Activated effector memory CD4-positive, alpha-beta T cell treated with anti-CD3 and anti-CD28 coated beads, Interleukin-2, amount 50 U/mL, for 16 hours (primary cell): ENCODE results near the gene UROC1.

Experiments
- DNase-seq: peaks from one replicate; pipeline ENCODE4 v3.0.0-alpha.2; 2020

UROC1 gene

GRCh38 chr3:126530171-126531050 is 12.8 kb upstream of the UROC1 start:
- no peak for DNase-seq

DNA sequence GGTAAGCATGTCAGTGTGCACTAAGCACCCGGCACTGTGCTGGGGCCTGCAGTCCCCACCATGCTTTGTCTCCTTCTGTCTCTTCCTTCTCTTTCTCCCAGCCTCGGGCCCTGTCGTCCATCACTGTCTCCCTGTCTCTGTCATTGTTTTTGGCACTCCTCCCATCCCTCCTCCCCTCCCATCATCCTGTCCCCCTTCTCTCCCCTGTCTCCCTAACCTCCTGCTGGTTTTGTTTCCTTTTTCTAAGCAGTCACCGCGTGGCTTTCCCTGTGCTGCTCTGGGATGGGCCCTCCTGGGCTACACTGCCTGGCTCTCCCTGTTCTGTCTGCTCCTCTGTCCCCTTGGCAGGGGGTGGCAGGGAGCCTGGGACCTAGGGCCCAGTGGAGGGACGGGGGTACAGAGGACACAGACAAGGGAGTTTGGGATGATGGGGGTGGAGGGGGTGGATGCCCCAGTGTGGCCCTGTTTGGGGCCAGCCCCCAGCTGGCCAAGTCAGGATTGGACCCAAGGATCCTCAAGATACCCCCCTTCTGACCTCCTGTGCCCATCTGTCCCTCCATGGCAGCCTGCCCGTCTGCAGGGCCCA is 12.1 kb upstream of the UROC1 start:
- DNase-seq, result no peak

GRCh38 chr3:126528800-126529541 is 11.4 kb upstream of the UROC1 start:
- DNase-seq, result no peak

GRCh38 chr3:126528419-126528799 is 10.8 kb upstream of the UROC1 start:
- DNase-seq, result no peak

GRCh38 chr3:126527455-126528211 is 10.1 kb upstream of the UROC1 start:
- DNase-seq, result no peak

- DNase-seq, result no peak
Measured at GRCh38 chr3:126527006-126527405, 9.4 kb upstream of the UROC1 start.

DNA sequence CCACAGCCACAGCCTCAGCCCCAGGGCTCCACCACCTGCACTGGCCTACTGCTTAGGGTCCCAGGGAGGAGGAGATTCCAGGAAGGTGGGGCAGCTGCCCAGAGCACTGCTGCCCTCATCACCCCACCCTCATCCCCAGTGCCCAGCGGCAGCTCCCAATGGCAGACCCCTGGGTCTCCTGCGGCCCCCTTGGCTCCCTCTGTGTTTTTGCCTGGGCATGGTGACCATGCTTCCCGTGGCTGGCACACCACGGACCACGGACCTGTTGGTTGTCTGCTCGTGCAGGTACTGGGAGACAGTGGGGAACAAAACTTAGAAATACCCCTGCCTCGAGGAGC is 9.1 kb upstream of the UROC1 start:
- DNase-seq, result no peak

DNA sequence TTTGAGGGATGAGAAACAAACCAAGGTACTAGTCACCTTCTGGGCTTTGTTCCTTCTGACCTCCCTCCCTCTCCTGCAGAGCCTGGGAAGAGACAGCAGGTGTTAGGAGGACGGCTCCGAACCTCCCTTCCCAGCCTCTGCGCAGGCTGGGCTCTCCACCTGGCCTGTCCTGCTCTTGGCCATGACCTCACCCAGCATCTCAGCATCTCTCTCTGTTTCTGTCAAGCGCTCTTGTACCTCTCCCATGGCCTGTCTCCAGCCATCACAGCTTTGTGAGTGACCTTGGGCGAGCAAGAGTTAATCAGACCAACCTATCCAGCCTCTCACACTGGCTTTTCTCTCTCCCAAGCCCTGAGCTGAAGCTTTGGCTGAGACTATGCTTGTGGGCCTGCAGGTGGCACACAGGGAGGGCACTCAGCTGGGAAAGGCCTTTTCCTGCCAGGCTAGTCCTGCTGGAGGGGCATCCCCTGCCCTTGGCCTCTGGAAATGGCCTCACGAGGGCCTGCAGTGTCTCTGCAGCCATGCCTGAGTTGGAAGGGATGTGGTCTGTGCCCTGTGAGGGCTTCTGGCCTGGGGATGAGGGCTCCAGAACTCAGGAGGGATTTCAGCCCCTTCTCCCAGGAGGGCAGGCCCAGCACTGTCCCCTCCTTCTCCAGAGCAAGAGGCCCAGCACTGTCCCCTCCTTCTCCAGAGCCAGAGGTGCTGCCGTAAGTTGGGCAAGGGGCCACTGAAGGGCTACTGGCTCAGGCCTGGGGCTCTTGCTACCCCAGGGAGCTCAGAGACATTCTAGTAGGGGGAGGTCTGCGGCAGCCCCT is 8.5 kb upstream of the UROC1 start:
- DNase-seq, result peak; percentile 60

DNA sequence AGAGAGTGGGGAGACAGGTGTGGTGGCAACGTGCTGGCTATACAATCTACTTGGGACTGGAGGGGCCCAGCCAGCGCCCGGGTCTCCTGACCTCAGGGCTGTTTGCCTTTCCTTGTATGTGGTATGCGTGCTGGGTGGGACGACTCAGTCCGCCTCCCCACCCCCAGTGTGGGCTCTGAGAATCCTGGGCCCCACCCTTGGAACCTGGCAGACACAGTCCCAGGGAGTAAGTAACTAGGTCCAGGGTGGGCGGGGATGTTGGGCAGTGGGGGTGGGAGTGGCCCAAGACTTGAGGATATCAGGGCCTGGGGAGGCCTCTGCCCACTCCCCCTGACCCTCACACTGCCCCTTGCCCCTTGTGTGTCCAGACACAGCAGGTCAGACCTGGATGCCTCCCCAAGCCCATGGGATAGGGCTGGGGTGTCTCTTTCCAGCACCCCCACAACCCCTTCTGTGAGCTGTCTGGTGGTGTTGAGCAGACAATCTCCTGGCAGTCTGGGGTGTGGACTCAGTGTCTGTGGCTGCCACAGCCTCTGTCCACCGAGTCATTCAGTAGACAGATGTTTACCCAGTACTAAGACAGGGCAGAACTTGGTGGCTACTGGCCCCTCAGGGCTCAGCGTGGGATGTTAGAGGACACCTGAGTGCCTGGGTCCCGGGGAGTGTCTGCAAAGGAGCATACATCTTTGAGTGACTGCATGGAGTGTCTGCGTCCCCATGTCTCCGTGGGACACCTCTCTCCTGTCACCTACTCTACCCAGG is 7.7 kb upstream of the UROC1 start:
- DNase-seq, result peak; percentile 27

GRCh38 chr3:126524429-126524988 is 6.9 kb upstream of the UROC1 start:
- peak; percentile 59 for DNase-seq

DNA sequence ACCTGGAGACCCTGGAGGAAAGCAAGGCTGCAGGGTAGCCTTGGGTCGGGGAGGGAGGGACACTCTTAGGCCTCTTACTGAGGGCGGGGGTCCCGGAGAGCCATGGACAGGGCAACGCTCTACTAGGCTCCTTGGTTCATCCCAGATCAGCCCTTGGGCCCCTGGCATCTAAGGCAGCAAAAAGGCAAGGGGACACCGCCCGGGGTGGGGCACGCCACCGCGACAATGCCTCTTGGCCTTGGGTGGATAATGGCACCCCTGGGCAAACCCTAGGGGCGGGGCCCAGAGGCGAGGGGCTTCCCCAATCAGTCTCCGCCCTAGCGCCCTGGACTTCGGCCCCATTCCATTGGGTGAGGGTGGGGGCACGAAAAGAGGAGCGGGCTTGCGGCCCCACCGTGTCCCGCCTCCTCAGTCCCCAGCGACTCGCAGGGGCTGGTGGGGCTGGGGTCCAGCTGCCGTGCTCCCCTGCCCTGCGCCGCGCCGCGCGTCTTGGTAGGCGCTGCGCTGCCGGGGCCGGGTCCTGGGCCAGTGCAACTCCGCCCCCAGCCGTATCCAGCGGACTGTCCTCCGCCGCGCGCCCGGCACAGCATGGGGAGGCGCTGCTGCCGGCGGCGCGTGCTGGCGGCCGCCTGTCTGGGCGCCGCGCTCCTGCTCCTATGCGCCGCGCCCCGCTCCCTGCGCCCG is 6.3 kb upstream of the UROC1 start, which contains the start of gene CHST13:
Gene CHST13 (plus strand): TSS at position 411 of the 684 bp plus-strand sequence. CDS start 178 bp downstream, at position 589.
- DNase-seq, result peak; percentile 54

- DNase-seq, result peak; percentile 81
Measured at GRCh38 chr3:126522363-126522788, 4.8 kb upstream of the UROC1 start.

DNA sequence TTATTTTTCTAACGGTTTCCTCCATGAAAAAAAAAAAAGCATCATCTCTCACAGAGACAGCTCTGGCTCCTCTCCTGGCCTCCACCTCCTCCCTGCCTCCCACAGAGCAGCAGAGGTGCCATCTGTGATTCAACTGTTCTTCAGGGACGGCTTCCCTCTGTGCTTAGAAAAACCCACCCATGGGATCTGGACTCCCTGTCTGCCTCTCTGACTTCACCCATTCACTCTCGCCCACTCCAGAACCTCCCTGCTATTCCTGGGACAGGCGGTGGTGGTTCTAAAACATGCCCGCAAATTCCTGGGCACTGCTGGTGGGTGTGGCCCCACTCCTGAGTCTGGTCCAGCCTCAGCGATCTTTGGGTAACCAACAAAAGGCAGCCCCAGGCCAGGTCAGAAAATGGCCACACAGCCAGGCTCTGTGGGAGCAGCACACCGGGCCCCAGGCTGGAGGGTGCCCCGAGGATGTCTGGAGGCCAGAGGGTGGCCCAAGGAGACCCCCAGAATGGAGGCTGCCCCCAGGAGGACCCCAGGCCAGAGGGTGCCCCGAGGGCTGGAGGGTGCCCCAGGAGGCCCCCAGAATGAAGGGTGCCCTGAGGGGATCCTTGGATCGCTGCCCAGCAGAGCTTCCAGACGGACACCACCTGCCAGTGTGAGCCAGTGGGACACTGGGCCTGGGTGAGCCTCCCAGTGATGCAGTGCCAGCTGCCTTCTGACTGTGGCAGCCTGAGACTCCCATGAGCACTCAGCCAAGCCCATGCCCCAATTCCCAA is 3.7 kb upstream of the UROC1 start:
- peak; percentile 28 for DNase-seq

GRCh38 chr3:126519506-126520455 is 2.2 kb upstream of the UROC1 start:
- no peak for DNase-seq

- no peak for DNase-seq
Measured at GRCh38 chr3:126518779-126519177, 1.2 kb upstream of the UROC1 start.

GRCh38 chr3:126517986-126518778 is 609 bp upstream of the UROC1 start:
- no peak for DNase-seq

- no peak for DNase-seq
Measured at GRCh38 chr3:126516936-126517290, 660 bp downstream of the UROC1 start.
